Measurements from ENCODE around the gene LRRC4.

The LRRC4 gene

GRCh38 chr7:128011131-128011661 is 20.0 kb downstream of the LRRC4 start:
- Mint-ChIP-seq H3K9me3 (ENCODE audit: low read depth) (no peaks in the 10 kb centered on the region), H3K4me3 (no peak overlapping the region), H3K27ac (no peak overlapping the region), H3K27me3 (no peaks in the 10 kb centered on the region), H3K4me1 (ENCODE audit: low read depth) (no peaks in the 10 kb centered on the region), H3K36me3 (peaks cover 2% of the 10 kb centered on the region)

- Mint-ChIP-seq H3K27ac (no peak overlapping the region), H3K4me1 (ENCODE audit: low read depth) (no peaks in the 10 kb centered on the region), H3K9me3 (ENCODE audit: low read depth) (no peaks in the 10 kb centered on the region), H3K27me3 (no peaks in the 10 kb centered on the region), H3K4me3 (no peak overlapping the region), H3K36me3 (peaks cover 7% of the 10 kb centered on the region)
Measured at GRCh38 chr7:128010391-128011127, 20.7 kb downstream of the LRRC4 start.

- Mint-ChIP-seq H3K9me3 (ENCODE audit: low read depth) (no peaks in the 10 kb centered on the region), H3K4me3 (no peak overlapping the region), H3K27ac (no peak overlapping the region), H3K27me3 (no peaks in the 10 kb centered on the region), H3K36me3 (peaks cover 9% of the 10 kb centered on the region), H3K4me1 (ENCODE audit: low read depth) (peaks cover 4% of the 10 kb centered on the region)
Measured at GRCh38 chr7:128008744-128009143, 22.5 kb downstream of the LRRC4 start.

GRCh38 chr7:128008141-128008540 is 23.1 kb downstream of the LRRC4 start:
- Mint-ChIP-seq H3K4me1 (ENCODE audit: low read depth) (peaks cover 10% of the 10 kb centered on the region), H3K4me3 (no peak overlapping the region), H3K9me3 (ENCODE audit: low read depth) (no peaks in the 10 kb centered on the region), H3K27ac (no peak overlapping the region), H3K27me3 (no peaks in the 10 kb centered on the region), H3K36me3 (peaks cover 9% of the 10 kb centered on the region)

- Mint-ChIP-seq H3K4me3 (no peak overlapping the region), H3K27ac (no peak overlapping the region), H3K27me3 (no peaks in the 10 kb centered on the region), H3K9me3 (ENCODE audit: low read depth) (no peaks in the 10 kb centered on the region), H3K36me3 (peaks cover 9% of the 10 kb centered on the region), H3K4me1 (ENCODE audit: low read depth) (peaks cover 17% of the 10 kb centered on the region)
Measured at GRCh38 chr7:128007303-128007680, 23.9 kb downstream of the LRRC4 start.

- Mint-ChIP-seq H3K27ac (no peak overlapping the region), H3K9me3 (ENCODE audit: low read depth) (no peaks in the 10 kb centered on the region), H3K4me1 (ENCODE audit: low read depth) (peaks cover 22% of the 10 kb centered on the region), H3K4me3 (no peak overlapping the region), H3K36me3 (peaks cover 11% of the 10 kb centered on the region), H3K27me3 (no peaks in the 10 kb centered on the region)
Measured at GRCh38 chr7:128006550-128007302, 24.5 kb downstream of the LRRC4 start.

GRCh38 chr7:128005759-128006159 is 25.5 kb downstream of the LRRC4 start:
- peak overlapping the region; percentile 17 for H3K27ac Mint-ChIP-seq
- peaks cover 25% of the 10 kb centered on the region for H3K4me1 Mint-ChIP-seq (ENCODE audit: low read depth)
- no peak overlapping the region for H3K4me3 Mint-ChIP-seq
- no peaks in the 10 kb centered on the region for H3K27me3 Mint-ChIP-seq
- H3K9me3 Mint-ChIP-seq (ENCODE audit: low read depth) = no peaks in the 10 kb centered on the region
- peaks cover 11% of the 10 kb centered on the region for H3K36me3 Mint-ChIP-seq

- H3K27me3 Mint-ChIP-seq = no peaks in the 10 kb centered on the region
- H3K27ac Mint-ChIP-seq = no peak overlapping the region
- peaks cover 25% of the 10 kb centered on the region for H3K4me1 Mint-ChIP-seq (ENCODE audit: low read depth)
- no peak overlapping the region for H3K4me3 Mint-ChIP-seq
- H3K9me3 Mint-ChIP-seq (ENCODE audit: low read depth) = no peaks in the 10 kb centered on the region
- peaks cover 11% of the 10 kb centered on the region for H3K36me3 Mint-ChIP-seq
Measured at GRCh38 chr7:128005117-128005516, 26.1 kb downstream of the LRRC4 start.

GRCh38 chr7:128004623-128005022 is 26.6 kb downstream of the LRRC4 start:
- Mint-ChIP-seq H3K36me3 (peaks cover 11% of the 10 kb centered on the region), H3K27me3 (no peaks in the 10 kb centered on the region), H3K9me3 (ENCODE audit: low read depth) (no peaks in the 10 kb centered on the region), H3K4me1 (ENCODE audit: low read depth) (peaks cover 25% of the 10 kb centered on the region), H3K4me3 (no peak overlapping the region), H3K27ac (no peak overlapping the region)

GRCh38 chr7:128003787-128004186 is 27.4 kb downstream of the LRRC4 start:
- Mint-ChIP-seq H3K4me1 (ENCODE audit: low read depth) (peaks cover 26% of the 10 kb centered on the region), H3K27me3 (no peaks in the 10 kb centered on the region), H3K27ac (no peak overlapping the region), H3K4me3 (no peak overlapping the region), H3K9me3 (ENCODE audit: low read depth) (no peaks in the 10 kb centered on the region), H3K36me3 (peaks cover 11% of the 10 kb centered on the region)

GRCh38 chr7:128003167-128003566 is 28.1 kb downstream of the LRRC4 start:
- H3K36me3 Mint-ChIP-seq = peaks cover 14% of the 10 kb centered on the region
- no peaks in the 10 kb centered on the region for H3K9me3 Mint-ChIP-seq (ENCODE audit: low read depth)
- peaks cover 26% of the 10 kb centered on the region for H3K4me1 Mint-ChIP-seq (ENCODE audit: low read depth)
- no peak overlapping the region for H3K4me3 Mint-ChIP-seq
- no peaks in the 10 kb centered on the region for H3K27me3 Mint-ChIP-seq
- no peak overlapping the region for H3K27ac Mint-ChIP-seq

GRCh38 chr7:128000854-128001265 is 30.4 kb downstream of the LRRC4 start:
- H3K4me1 Mint-ChIP-seq (ENCODE audit: low read depth) = peaks cover 26% of the 10 kb centered on the region
- H3K27ac Mint-ChIP-seq = no peak overlapping the region
- no peak overlapping the region for H3K4me3 Mint-ChIP-seq
- H3K9me3 Mint-ChIP-seq (ENCODE audit: low read depth) = no peaks in the 10 kb centered on the region
- H3K27me3 Mint-ChIP-seq = no peaks in the 10 kb centered on the region
- peaks cover 11% of the 10 kb centered on the region for H3K36me3 Mint-ChIP-seq

GRCh38 chr7:128000048-128000447 is 31.2 kb downstream of the LRRC4 start:
- Mint-ChIP-seq H3K4me3 (no peak overlapping the region), H3K9me3 (ENCODE audit: low read depth) (no peaks in the 10 kb centered on the region), H3K27me3 (no peaks in the 10 kb centered on the region), H3K36me3 (peaks cover 7% of the 10 kb centered on the region), H3K4me1 (ENCODE audit: low read depth) (peaks cover 26% of the 10 kb centered on the region), H3K27ac (no peak overlapping the region)

- Mint-ChIP-seq H3K4me3 (no peak overlapping the region), H3K27me3 (no peaks in the 10 kb centered on the region), H3K4me1 (ENCODE audit: low read depth) (peaks cover 21% of the 10 kb centered on the region), H3K36me3 (peaks cover 12% of the 10 kb centered on the region), H3K9me3 (ENCODE audit: low read depth) (no peaks in the 10 kb centered on the region), H3K27ac (no peak overlapping the region)
Measured at GRCh38 chr7:127998671-127999070, 32.6 kb downstream of the LRRC4 start.

- H3K27ac Mint-ChIP-seq = no peak overlapping the region
- no peaks in the 10 kb centered on the region for H3K9me3 Mint-ChIP-seq (ENCODE audit: low read depth)
- peaks cover 10% of the 10 kb centered on the region for H3K4me1 Mint-ChIP-seq (ENCODE audit: low read depth)
- H3K36me3 Mint-ChIP-seq = peaks cover 23% of the 10 kb centered on the region
- H3K27me3 Mint-ChIP-seq = no peaks in the 10 kb centered on the region
- no peak overlapping the region for H3K4me3 Mint-ChIP-seq
Measured at GRCh38 chr7:127997226-127997922, 33.9 kb downstream of the LRRC4 start.
